ENCODE measurements around the gene CD151.

The CD151 gene

DNA sequence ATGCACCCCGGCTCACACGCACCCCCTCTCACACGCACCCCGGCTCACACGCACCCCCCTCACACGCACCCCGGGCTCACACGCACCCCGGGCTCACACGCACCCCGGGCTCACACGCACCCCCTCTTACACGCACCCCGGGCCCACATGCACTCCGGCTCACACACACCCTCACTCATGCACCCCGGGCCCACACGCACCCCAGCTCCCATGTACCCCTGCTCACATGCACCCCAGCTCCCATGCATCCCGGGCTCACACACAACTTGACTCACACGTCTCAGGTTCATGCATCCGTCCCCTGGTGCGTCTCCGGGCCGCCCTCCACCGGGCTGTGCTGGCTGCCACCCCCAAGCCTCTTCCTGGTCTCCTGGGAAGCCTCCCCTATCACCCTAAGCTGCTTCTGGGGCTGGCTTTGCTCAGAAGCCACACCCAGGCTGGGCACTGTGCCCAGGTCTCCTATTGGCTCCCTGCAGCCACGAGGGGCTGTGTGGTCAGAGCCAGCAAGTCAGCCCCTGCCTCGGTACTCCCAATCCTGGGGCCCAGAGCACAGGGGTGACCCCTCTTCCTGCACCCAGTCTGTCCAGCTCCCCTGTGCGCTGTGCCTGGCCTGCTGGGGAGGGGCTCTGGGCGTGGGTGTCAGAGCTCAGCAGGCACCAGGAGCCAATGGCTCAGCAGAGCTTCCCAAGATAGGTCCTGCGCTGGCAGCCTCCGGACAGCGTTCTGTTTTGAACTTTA is 26.8 kb downstream of the CD151 start:
- no peak for DNase-seq

DNA sequence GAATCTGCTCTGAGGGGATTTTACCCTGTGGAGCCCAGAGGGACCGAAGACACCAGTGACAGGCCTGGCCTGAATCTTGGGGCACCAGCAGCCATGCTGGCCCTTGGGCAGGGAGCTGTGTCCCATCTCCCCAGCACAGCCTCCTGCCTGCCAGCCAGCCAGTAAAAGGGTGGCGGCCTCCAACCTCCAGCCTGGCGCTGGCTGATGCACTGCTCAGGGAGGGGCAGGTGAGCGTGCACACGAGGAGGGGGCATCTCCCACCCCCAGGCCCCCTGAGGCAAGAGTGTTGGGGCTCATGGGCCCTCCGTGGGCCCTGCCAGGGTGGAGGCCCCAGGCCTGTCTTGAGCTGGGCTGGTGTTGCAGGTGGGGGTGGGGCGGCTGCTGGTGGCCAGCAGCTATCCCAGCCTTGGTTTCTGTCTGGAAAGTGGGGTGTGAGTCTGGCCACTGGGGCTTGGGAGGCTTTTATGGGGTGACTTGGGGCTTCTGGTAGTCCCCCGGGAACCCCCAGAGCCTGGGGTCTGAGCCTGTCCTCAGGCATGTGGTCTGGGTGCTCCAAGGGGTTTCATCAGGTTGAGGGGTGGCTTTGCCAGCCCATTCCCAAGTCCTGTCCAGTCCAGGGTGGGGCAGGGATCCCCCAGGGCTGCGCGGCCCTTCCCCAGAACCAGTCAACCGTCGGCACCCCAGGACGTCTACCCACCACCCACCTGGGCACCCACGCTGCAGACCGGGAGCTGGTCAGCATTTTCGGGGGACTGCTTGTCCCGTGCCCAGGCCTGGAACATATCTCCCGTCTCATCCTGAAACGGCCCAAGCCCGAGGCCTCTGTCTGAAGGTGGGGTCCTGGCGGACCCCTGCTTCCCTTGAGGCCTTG is 27.7 kb downstream of the CD151 start:
- no peak for DNase-seq

DNA sequence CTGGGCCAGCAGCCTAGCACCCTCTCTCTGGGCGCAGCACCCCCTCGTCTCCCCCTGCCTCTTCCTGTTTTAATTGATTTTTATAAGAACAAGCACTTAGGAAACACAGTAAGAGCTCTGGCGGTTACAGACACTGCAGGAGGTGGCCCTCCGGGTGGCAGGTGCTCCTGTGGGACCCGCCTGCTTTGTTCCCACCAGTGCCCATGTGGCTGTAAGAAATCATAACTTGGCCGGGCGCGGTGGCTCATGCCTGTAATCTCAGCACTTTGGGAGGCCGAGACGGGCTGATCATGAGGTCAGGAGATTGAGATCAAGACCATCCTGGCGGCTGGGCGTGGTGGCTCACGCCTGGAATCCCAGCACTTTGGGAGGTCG is 28.3 kb downstream of the CD151 start:
- DNase-seq = no peak

DNA sequence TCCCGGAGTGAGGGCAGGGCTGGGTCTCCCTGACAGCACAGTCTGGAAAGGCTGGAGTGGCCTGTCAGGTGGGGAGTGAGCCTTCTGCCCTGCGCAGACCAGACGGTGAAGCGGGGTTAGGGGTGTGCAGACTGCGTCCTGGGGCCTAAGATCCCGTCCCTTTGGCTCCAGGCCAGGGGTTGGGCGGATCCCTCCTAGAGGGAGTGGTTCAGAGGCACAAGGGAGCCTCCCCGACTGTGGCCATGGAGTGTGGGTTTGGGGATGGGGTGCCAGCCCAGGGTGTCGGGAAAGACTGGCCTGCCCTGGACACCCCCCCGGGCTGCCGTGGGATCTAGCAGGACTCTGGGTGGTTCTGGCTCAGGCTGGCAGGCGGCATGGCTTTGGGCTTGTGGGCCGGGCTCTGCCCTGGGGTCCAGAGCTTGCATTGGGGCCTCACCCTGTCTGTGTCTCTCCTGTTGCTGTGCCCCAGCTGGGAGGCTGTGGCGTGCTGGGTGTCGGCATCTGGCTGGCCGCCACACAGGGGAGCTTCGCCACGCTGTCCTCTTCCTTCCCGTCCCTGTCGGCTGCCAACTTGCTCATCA is 29.4 kb downstream of the CD151 start:
- no peak for DNase-seq

DNA sequence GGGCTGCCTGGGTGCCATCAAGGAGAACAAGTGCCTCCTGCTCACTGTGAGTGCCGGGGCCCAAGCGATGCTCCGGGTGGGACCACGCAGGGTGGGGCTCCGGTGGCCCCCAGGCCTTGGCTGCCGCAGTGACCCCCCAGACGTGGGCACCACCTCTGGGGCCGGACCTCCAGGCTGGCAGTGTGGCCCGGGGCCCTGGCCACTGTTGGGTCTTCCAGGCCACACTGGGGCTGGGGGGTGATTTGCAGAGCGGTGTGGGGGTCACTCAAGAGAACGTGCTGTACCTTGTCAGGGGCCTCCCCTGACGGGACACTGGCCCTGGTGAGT is 29.9 kb downstream of the CD151 start:
- DNase-seq = no peak

- DNase-seq = no peak
These were observed 30.5 kb downstream of the CD151 start for GRCh38 chr11:863023-863909.

- DNase-seq = no peak
These were observed 31.4 kb downstream of the CD151 start for GRCh38 chr11:863910-864827.

DNA sequence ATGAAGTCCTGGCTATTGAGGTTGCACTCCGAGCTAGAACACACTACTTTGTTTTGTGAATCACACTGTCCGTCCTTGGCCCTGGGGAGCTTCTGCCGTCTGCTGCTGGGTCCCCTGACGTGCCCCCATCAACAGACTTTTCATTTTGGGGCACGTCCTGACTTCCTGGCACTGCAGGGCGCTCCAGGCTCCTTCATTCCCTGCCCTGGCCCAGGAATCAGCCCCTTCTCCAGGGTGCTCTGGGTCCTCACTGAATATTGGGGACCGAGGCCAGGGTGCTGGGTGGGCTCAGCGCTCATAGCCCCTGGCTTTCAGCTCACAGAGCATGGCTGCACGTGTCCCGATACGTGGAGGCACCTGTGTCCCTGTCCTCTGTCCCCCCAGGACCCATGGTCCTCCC is 32.1 kb downstream of the CD151 start:
- no peak for DNase-seq

DNA sequence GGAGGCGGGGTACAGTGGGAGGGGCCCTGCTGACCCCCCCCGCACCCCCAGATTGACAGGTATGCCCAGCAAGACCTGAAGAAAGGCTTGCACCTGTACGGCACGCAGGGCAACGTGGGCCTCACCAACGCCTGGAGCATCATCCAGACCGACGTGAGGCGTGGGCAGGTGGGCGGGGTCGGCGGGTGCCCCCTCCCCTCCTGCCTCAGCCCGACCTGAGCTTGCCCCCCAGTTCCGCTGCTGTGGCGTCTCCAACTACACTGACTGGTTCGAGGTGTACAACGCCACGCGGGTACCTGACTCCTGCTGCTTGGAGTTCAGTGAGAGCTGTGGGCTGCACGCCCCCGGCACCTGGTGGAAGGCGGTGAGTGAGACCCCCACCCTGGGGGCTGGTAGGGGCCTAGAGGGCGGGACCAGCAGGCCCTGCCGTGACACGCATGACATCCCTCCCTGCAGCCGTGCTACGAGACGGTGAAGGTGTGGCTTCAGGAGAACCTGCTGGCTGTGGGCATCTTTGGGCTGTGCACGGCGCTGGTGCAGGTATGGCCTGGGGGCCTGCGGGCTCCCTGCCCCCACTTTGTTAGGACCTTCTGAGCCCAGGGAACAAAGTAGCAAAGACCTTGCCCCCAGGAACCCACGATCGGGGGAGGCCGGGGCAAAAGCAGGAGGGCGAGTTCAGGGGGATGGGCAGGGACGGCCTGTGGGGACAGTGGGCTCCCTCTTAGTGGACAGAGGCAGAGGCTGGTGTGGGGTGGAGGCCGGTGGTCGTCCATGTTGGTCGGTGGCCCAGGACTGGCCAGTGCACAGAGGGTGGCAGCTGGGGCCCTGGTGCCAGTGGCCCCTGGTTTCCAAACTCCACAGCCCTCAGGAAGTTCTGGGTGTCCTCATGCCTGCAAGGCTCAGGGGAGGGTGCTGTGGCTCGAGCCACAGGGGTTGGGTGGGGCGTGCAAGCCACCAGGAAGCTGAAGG is 33.0 kb downstream of the CD151 start:
- DNase-seq = no peak

DNA sequence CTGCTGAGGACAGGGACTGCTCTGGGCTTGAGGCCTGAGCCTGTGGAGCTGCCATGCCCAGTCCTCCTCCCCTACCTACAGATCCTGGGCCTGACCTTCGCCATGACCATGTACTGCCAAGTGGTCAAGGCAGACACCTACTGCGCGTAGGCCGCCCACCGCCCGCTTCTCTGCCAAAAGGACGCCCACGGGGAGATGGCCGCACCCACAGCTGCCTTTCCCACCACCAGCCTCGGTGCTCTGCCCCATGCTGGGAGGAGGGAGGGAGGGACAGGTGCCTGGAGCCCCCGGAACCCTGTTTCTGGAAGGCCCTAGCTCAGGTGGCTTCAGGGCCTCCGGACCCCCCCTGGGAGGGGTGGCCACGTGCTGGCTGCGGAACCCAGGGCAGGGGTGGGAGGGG is 33.7 kb downstream of the CD151 start:
- DNase-seq = no peak

GRCh38 chr11:867856-868358 is 35.2 kb downstream of the CD151 start:
- DNase-seq = no peak

GRCh38 chr11:868394-868793 is 35.6 kb downstream of the CD151 start:
- DNase-seq = no peak

- DNase-seq = no peak
These were observed 36.0 kb downstream of the CD151 start for GRCh38 chr11:868802-869201.

GRCh38 chr11:869399-870126 is 36.8 kb downstream of the CD151 start:
- no peak for DNase-seq

GRCh38 chr11:870127-870413 is 37.3 kb downstream of the CD151 start:
- DNase-seq = no peak

DNA sequence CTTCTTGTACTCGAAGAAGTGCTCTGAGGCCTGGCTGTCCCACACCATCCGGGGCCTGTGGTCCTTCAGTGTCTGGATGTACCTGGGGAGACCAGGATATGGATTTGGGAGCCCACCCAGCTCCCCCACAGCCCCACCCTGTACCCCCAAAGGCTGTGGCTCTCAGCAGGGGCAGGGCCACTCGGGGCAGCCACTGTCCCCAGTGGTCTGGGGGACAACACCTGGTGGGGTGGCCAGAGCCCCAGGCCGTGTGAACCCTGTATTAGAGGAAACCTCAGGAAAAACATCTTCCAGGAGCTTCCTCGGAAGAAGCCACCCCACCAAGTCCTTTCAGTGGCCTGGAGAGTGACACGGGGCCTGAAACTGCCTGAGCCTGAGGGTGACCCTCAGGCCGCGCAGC is 37.7 kb downstream of the CD151 start:
- DNase-seq = no peak

DNA sequence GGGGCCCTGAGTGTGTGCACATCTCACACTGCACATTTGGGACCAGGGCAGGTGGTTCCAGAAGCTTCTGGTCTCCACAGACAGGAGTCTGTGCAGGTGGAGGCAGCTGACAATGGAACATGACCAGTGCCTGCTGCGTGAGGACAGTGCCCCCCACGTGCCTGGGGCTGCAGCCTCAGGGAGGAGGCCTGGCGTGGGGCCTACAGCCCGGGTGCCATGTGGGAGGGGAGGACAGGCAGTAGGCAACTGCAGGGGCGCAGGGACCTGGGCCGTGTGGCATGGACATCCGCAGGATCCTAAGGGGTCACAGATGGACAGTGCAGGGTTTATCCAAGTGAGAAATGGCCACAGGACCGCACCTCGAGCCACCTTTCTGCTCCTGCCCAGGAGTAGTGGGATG is 38.7 kb downstream of the CD151 start:
- DNase-seq = no peak

DNA sequence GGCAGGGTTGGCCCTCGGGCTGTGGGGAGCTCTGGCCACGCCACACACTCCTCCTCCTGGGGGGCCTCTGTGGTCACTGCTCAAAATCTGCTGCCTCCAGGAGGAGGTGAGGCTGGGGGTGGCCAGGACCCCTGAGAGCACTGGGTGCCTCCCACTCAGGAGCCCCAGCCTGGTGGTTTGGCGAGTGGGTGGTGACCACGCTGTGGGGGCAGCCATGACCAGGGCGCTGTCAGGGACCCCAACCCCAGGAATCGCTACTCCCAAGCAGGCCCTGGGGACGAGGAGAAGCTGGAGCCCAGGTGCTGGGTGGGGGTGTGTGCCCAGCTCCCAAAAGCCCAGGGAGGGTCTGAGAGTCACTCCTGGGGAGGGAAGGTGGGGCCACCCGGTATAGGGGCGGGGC is 40.0 kb downstream of the CD151 start:
- DNase-seq = no peak

- no peak for DNase-seq
These were observed 41.0 kb downstream of the CD151 start for GRCh38 chr11:873706-874105.

- DNase-seq = no peak
These were observed 42.5 kb downstream of the CD151 start for GRCh38 chr11:875203-875602.
